IMR-90 (cell line): Measurements from ENCODE around the gene PLA2G4E. TPM values are rescaled to one million over a fixed set of nuclear protein-coding genes. Genes with fewer than 3 reads are reported as not detected.

Experiments used
- ATAC-seq: fragments of 200-7000 bp; cut with Tn5 transposase; 2 replicates; pipeline ENCODE4 v1.9.1; 2020; ENCODE audit warnings: low read depth, mild to moderate bottlenecking, moderate library complexity
- BruUV-seq: library from RNA; stranded (reverse); fragments of 400-500 nt; replicated peaks from 2 replicates; lab custom pipeline; 2021; lab: Mats Ljungman, UMichigan
- CTCF ChIA-PET: fragments of 300-600 bp; formaldehyde crosslinking; extraction: SDS; loops from one replicate; lab custom pipeline; 2021; ENCODE audit warnings: antibody characterized with exemption; lab: Yijun Ruan, JAX
- POLR2A ChIA-PET: fragments of 300-600 bp; sonication (Branson Sonifier 250); formaldehyde crosslinking; loops from one replicate; lab custom pipeline; 2022; ENCODE audit warnings: antibody characterized with exemption; ENCODE audit not compliant: unreplicated experiment; lab: Charles Lee
- DNase-seq: peaks from one replicate; pipeline ENCODE4 v3.0.0; 2013
- H2AFZ ChIP-seq: replicated peaks from 2 replicates; pipeline ENCODE3; 2013; ENCODE audit warnings: low read length, mild to moderate bottlenecking; ENCODE audit not compliant: poor library complexity
- H2AK5ac ChIP-seq: 2 replicates; pipeline ENCODE4 v1.6.1; 2013; ENCODE audit warnings: low read depth, low read length, inconsistent platforms
- H2AK9ac ChIP-seq: replicated peaks from 2 replicates; pipeline ENCODE3; 2013; ENCODE audit warnings: mild to moderate bottlenecking, low read depth, low read length, moderate library complexity; ENCODE audit not compliant: poor library complexity
- H2BK120ac ChIP-seq: 2 replicates; pipeline ENCODE4 v1.6.1; 2013; ENCODE audit warnings: low read depth, low read length, inconsistent platforms
- H2BK15ac ChIP-seq: 3 replicates; pipeline ENCODE4 v1.6.1; 2013; ENCODE audit warnings: low read depth, low read length, inconsistent platforms
- H2BK20ac ChIP-seq: 2 replicates; pipeline ENCODE4 v1.6.1; 2013; ENCODE audit warnings: low read depth, mild to moderate bottlenecking, inconsistent platforms, low read length, moderate library complexity
- H2BK5ac ChIP-seq: 2 replicates; pipeline ENCODE4 v1.6.1; 2013; ENCODE audit warnings: mild to moderate bottlenecking, low read depth, low read length, inconsistent platforms; ENCODE audit not compliant: poor library complexity, severe bottlenecking
- H3K14ac ChIP-seq: replicated peaks from 2 replicates; pipeline ENCODE4 v1.6.1; 2013; ENCODE audit warnings: low read depth, low read length, inconsistent platforms
- H3K18ac ChIP-seq: 2 replicates; pipeline ENCODE4 v1.6.1; 2013; ENCODE audit warnings: low read depth, low read length, control low read depth
- H3K23ac ChIP-seq: 2 replicates; pipeline ENCODE4 v1.6.1; 2013; ENCODE audit warnings: low read depth, low read length, inconsistent platforms
- H3K27ac ChIP-seq: 2 replicates; pipeline ENCODE4 v1.5.1; 2013; ENCODE audit warnings: mild to moderate bottlenecking, control low read depth, low read length; ENCODE audit not compliant: insufficient read depth
- H3K27me3 ChIP-seq: 2 replicates; pipeline ENCODE4 v1.6.1; 2013; ENCODE audit warnings: low read length; ENCODE audit not compliant: control insufficient read depth, insufficient read depth
- H3K36me3 ChIP-seq: 2 replicates; pipeline ENCODE4 v1.6.1; 2013; ENCODE audit warnings: low read length, mixed read lengths; ENCODE audit not compliant: control insufficient read depth, insufficient read depth
- H3K4ac ChIP-seq: 2 replicates; pipeline ENCODE4 v1.6.1; 2013; ENCODE audit warnings: low read depth, low read length, inconsistent platforms
- H3K4me1 ChIP-seq: 2 replicates; pipeline ENCODE4 v1.6.1; 2013; ENCODE audit warnings: low read length, mixed read lengths; ENCODE audit not compliant: control insufficient read depth, insufficient read depth
- H3K4me2 ChIP-seq: 2 replicates; pipeline ENCODE4 v1.6.1; 2013; ENCODE audit warnings: low read depth, mild to moderate bottlenecking, control low read depth, low read length, moderate library complexity
- H3K4me3 ChIP-seq: 2 replicates; pipeline ENCODE4 v1.5.1; 2013; ENCODE audit warnings: low read depth, mild to moderate bottlenecking, control low read depth, low read length, moderate library complexity; ENCODE audit not compliant: insufficient read depth
- H3K56ac ChIP-seq: 2 replicates; pipeline ENCODE4 v1.6.1; 2013; ENCODE audit warnings: low read length, inconsistent platforms; ENCODE audit not compliant: insufficient read depth; ENCODE audit errors: extremely low read depth
- H3K79me1 ChIP-seq, 2 experiments: 2 replicates each; pipeline ENCODE4 v1.6.1; 2013; ENCODE audit warnings: low read length in 2 of 2, inconsistent platforms in 1 of 2, low read depth in 1 of 2
- H3K9ac ChIP-seq: 2 replicates; pipeline ENCODE4 v1.6.1; 2013; ENCODE audit warnings: low read depth, low read length, control low read depth
- H3K9me1 ChIP-seq: 2 replicates; pipeline ENCODE4 v1.6.1; 2013; ENCODE audit warnings: low read length, inconsistent platforms; ENCODE audit not compliant: insufficient read depth
- H3K9me3 ChIP-seq: 2 replicates; pipeline ENCODE4 v1.6.1; 2013; ENCODE audit warnings: low read length; ENCODE audit not compliant: control insufficient read depth, insufficient read depth
- H4K20me1 ChIP-seq: 2 replicates; pipeline ENCODE4 v1.6.1; 2013; ENCODE audit warnings: low read length, inconsistent platforms; ENCODE audit not compliant: insufficient read depth
- H4K5ac ChIP-seq: 2 replicates; pipeline ENCODE4 v1.6.1; 2013; ENCODE audit warnings: mild to moderate bottlenecking, low read depth, low read length, control low read depth
- H4K8ac ChIP-seq, 2 experiments: 2 replicates each; pipeline ENCODE4 v1.6.1; 2013; ENCODE audit warnings: low read depth in 2 of 2, low read length in 2 of 2, control low read depth in 1 of 2, inconsistent platforms in 1 of 2
- H4K91ac ChIP-seq: 2 replicates; pipeline ENCODE4 v1.6.1; 2013; ENCODE audit warnings: low read depth, low read length, inconsistent platforms; ENCODE audit not compliant: insufficient read depth
- POLR2A ChIP-seq: IDR thresholded peaks from 2 replicates; pipeline ENCODE4 v1.6.1; 2012; ENCODE audit warnings: mild to moderate bottlenecking, low read depth, low read length
- RCOR1 ChIP-seq: IDR thresholded peaks from 2 replicates; pipeline ENCODE4 v1.6.1; 2012; ENCODE audit warnings: mild to moderate bottlenecking, low read length, improper control_type of control experiment; ENCODE audit not compliant: insufficient replicate concordance
- RFX5 ChIP-seq: IDR thresholded peaks from 2 replicates; pipeline ENCODE4 v1.8.0; 2012; ENCODE audit warnings: low read depth, mild to moderate bottlenecking, low read length, moderate library complexity
- WGBS, 2 experiments: methylation state at CpG; one replicate each; pipeline versions ENCODE4 v1.1.5 to v1.1.7; 2013; ENCODE audit warnings: missing lambda C conversion rate in 2 of 2; ENCODE audit not compliant: insufficient read length in 1 of 2; ENCODE audit errors: extremely low coverage in 2 of 2; 5-methylcytosine and 5-hydroxymethylcytosine counted together
- dilution Hi-C: fragments of 300-500 bp; cut with HindIII; formaldehyde crosslinking; loops from one replicate; pipeline ENCODE4 v1.14.3; 2018; ENCODE audit warnings: low sequenced_read_pairs; ENCODE audit not compliant: unreplicated experiment
- in situ Hi-C: fragments of 300-500 bp; cut with MboI; formaldehyde crosslinking; loops from 3 replicates; pipeline ENCODE4 v1.14.3; 2019; ENCODE audit warnings: low sequenced_read_pairs, inconsistent platforms, mixed read lengths
- intact Hi-C: fragments of 100-400 bp; cut with micrococcal nuclease; formaldehyde crosslinking; loops from 2 replicates; pipeline ENCODE4 v1.10.0; 2022
- polyA plus RNA-seq, 3 experiments: library from polyadenylated mRNA; depleted of rRNA; stranded (reverse); fragments of >200 nt; gene quantifications; 2 replicates each; pipeline ENCODE4 v1.2.3, GENCODE V29; 2012; ENCODE audit warnings: low replicate concordance in 1 of 3
- total RNA-seq: library from RNA; depleted of rRNA; stranded (reverse); fragments of >200 nt; gene quantifications from 2 replicates; pipeline ENCODE4 v1.2.3, GENCODE V29; 2012

Gene PLA2G4E
- total and polyA plus RNA-seq, 2 of the 4 experiments (the other 2 are of a cell fraction) = not detected

DNA sequence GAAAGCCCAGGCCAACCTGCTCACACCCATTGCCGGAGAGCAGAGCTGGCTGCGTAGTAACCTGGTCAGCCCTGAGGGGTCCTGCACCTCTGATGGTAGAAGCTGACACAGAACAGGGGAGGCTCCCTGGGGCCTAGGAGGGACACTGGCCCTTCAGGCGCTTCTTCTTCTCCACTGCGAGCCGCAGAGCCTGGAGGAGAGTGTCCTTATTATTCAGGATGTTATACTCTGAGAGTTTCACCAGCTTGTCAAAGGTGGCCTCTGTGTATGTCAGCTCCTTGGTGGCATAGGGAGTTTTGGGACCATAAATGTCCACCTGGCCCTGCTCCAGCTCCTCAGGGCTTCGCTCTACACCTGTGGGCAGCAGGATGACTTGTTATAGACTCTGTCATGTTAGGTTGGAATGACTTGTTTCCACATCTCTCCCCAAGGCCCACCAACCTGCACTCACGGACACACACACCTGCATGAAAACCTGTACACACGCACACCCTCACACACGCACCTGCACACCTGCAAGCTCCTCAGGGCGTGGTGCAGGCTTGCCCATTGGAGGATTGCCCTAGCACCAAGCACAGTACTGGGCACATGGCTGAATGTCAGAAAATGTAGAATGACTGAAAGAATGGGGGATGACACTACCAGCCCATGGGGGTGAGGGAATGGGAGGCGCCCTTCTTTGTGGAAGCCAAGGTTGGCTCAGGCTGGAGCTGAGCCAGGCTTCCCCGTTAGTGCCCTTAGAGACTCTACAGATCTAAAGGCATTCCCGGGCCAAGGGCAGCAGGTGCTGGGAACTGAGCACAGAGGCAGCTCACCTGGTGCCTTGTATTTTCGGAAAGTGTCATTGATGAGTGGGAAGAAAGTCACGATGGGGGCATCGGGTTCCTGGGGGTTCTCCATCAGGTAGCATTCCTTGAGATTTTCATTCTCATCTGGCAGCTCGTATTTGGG is 36.9 kb downstream of the PLA2G4E start (continued):
- no peak for TF ChIP-seq RCOR1

DNA sequence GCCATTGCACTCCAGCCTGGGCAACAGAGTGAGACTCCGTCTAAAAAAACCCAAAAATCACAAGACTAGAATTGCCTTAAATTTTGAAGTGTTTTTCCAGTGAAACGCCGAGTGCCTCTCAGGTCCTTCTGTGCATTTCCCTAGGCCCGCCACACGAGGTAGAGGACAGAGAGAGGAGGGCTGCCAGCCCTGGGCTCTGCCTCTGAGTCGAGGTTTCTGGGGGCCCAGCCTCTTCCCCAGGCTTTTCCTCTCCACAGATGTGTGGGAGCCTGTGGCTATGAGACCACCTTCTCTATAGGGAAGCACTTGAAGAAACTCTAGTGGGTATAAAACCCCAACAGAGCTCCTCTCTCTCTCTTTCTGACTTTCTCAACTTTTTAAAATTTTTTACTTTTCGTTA is 37.6 kb downstream of the PLA2G4E start:
- no peak overlapping the region for H2BK20ac ChIP-seq
- no peak overlapping the region for H2BK5ac ChIP-seq
- no peaks in the 10 kb centered on the region for H3K36me3 ChIP-seq
- H2BK15ac ChIP-seq = no peak overlapping the region
- no peak overlapping the region for H3K9ac ChIP-seq
- no peak overlapping the region for H4K8ac ChIP-seq
- H3K9me3 ChIP-seq = no peaks in the 10 kb centered on the region
- no peak overlapping the region for H2AK9ac ChIP-seq
- no TSS peak for BruUV-seq
- ChIA-PET POLR2A (no interaction called here), CTCF (no interaction called here)
- H4K5ac ChIP-seq = no peak overlapping the region
- H3K56ac ChIP-seq = no peak overlapping the region
- no CpG with 5 or more reads among the region's 7 CpGs for WGBS, 2 experiments
- no peaks in the 10 kb centered on the region for H3K79me1 ChIP-seq
- H2AK5ac ChIP-seq = no peak overlapping the region
- peaks cover 30% of the 10 kb centered on the region; the same call in 1 of the 2 replicates for H3K27me3 ChIP-seq
- no peak overlapping the region for H3K23ac ChIP-seq
- H3K4me1 ChIP-seq = peaks cover 3% of the 10 kb centered on the region; the same call in 1 of the 2 replicates
- no peak overlapping the region for H3K14ac ChIP-seq
- ATAC-seq (no peak), DNase-seq (no peak)
- in situ Hi-C loops (no loop called here), intact Hi-C loops (no loop called here), dilution Hi-C loops (no loop called here)
- no peak overlapping the region for H2BK120ac ChIP-seq
- H3K4ac ChIP-seq = no peak overlapping the region
- 0 out of 2 replicates have a peak, but pooled peaks cover 3% of the 10 kb centered on the region for H3K9me1 ChIP-seq
- no peak for TF ChIP-seq RFX5
- no peak for TF ChIP-seq RCOR1
- no peak for TF ChIP-seq POLR2A
- H4K91ac ChIP-seq = no peak overlapping the region
- H2AFZ ChIP-seq = no peak overlapping the region
- H4K20me1 ChIP-seq = no peaks in the 10 kb centered on the region
- H3K27ac ChIP-seq = no peak overlapping the region
- H3K4me3 ChIP-seq = no peak overlapping the region
- no peak overlapping the region for H3K4me2 ChIP-seq
- H3K18ac ChIP-seq = no peak overlapping the region
